Astrocyte of the cerebellum (primary cell): ENCODE results near the gene FKBP1B.

Source experiments
- DNase-seq: peaks from one replicate; pipeline ENCODE4 v3.0.0-alpha.2; 2011; ENCODE audit warnings: low read depth
- H3K4me3 ChIP-seq: 2 replicates; pipeline ENCODE4 v1.5.1; 2011; ENCODE audit warnings: mild to moderate bottlenecking, low read depth, low read length, moderate library complexity
- CTCF ChIP-seq: IDR thresholded peaks from 2 replicates; pipeline ENCODE4 v1.5.1; 2012; ENCODE audit warnings: low read length, low read depth, moderate library complexity, mild to moderate bottlenecking; ENCODE audit errors: missing control alignments
- in situ Hi-C: cut with HindIII; loops from 2 replicates; pipeline ENCODE4 v1.10.0; 2017; ENCODE audit warnings: low sequenced_read_pairs

The FKBP1B gene

GRCh38 chr2:24058564-24059271 is 9.2 kb downstream of the FKBP1B start:
- no peak for TF ChIP-seq CTCF
- no peak overlapping the region for H3K4me3 ChIP-seq
- in situ Hi-C loops = no loop called here
- no peak for DNase-seq

GRCh38 chr2:24065341-24065740 is 15.8 kb downstream of the FKBP1B start:
- no peak for TF ChIP-seq CTCF
- in situ Hi-C loops = loop anchor here (5.0 kb wide), 1 partner anchor 238 kb away; no protein-coding TSS in a partner anchor

GRCh38 chr2:24072259-24072658 is 22.7 kb downstream of the FKBP1B start:
- TF ChIP-seq CTCF = no peak
- in situ Hi-C loops = no loop called here
- no peak for DNase-seq
- H3K4me3 ChIP-seq = no peak overlapping the region

More at GRCh38 chr2:24065341-24065740, 15.8 kb downstream of the FKBP1B start:
- H3K4me3 ChIP-seq = no peak overlapping the region
- no peak for DNase-seq

GRCh38 chr2:24073816-24074215 is 24.3 kb downstream of the FKBP1B start:
- in situ Hi-C loops = no loop called here
- H3K4me3 ChIP-seq = no peak overlapping the region
- no peak for TF ChIP-seq CTCF
- DNase-seq = no peak

GRCh38 chr2:24075259-24075658 is 25.7 kb downstream of the FKBP1B start:
- no peak for TF ChIP-seq CTCF

GRCh38 chr2:24075915-24076848 is 26.6 kb downstream of the FKBP1B start, which contains the start of gene SF3B6:
Gene SF3B6 (minus strand): TSS chr2:24076326. CDS start chr2:24076229, 97 bp downstream.
- in situ Hi-C loops = no loop called here
- no peak for TF ChIP-seq CTCF
- peak; percentile 97 for DNase-seq
- peak within 1 kb of the TSS; percentile 98 for H3K4me3 ChIP-seq

More at GRCh38 chr2:24075259-24075658, 25.7 kb downstream of the FKBP1B start:
- in situ Hi-C loops = no loop called here
- no peak for DNase-seq
- H3K4me3 ChIP-seq = peak overlapping the region; percentile 98
